GM21529 (cell line): ENCODE results near the gene KSR1.

Experiments
- ATAC-seq: cut with Tn5 transposase; IDR thresholded peaks from one replicate; pipeline ENCODE4 v1.9.1; 2021; ENCODE audit not compliant: unreplicated experiment

The KSR1 gene

GRCh38 chr17:27549251-27549893, 93.1 kb downstream of the KSR1 start:
- ATAC-seq: no peak

DNA sequence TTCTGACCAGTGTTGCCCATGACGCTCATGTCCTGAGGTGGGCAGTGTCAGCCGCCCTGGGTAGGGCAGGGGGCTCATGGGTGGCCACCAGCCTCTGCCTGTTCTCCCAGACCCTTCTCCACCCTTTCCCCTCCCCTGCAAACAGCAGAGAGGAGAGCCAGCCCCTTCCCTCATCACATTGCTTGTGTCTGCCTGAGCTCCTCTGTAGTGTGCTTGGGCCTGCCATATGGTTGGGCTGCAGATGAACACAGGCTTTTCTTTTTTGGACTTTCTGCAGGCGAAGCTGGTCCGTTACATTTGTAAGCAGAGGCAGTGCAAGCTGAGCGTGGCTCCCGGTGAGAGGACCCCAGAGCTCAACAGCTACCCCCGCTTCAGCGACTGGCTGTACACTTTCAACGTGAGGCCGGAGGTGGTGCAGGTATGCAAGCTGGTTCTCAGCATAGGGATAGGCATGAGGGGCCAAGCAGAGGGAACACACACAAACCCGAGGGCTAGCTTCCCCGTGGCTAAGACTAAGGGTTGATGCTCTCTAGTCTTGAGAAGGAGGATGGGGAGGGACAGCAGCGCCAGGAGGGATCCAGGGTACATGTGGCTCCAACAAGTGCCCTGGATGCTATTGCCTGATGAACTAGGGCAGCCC, 94.2 kb downstream of the KSR1 start:
- ATAC-seq: no peak

GRCh38 chr17:27550974-27551505, 94.8 kb downstream of the KSR1 start:
- no peak for ATAC-seq

DNA sequence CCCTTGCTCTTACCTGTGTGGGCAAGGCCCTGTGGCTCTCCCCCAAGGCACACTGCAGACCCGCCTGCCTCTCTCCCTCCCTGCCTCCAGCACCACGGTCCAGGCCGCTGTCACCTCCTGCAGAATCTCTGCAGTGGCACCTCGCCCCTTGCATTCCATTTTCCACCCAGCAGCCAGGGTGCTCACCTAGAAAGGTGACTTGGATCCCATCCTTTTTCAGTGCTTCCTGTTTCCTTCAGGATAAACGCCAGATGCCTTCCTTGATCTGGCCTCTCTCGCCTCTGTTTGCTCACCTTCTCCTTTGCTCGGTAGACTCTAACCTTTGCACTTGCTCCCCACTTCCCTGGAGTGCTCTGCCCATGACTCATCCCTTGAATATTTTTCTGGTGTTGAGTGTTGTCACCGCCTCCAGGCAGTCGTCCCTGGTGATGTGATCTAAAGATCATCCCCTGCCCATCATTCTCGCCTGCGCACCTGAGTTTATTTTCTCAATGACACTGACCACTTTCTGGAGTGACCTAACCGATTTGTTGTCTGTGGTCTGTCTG, 95.5 kb downstream of the KSR1 start:
- ATAC-seq: no peak

GRCh38 chr17:27552276-27552732, 96.1 kb downstream of the KSR1 start:
- ATAC-seq: no peak

GRCh38 chr17:27553019-27553511, 96.8 kb downstream of the KSR1 start:
- no peak for ATAC-seq

- no peak for ATAC-seq
Observed at GRCh38 chr17:27554152-27554551, 97.9 kb downstream of the KSR1 start.

GRCh38 chr17:27554911-27555310, 98.7 kb downstream of the KSR1 start:
- no peak for ATAC-seq

DNA sequence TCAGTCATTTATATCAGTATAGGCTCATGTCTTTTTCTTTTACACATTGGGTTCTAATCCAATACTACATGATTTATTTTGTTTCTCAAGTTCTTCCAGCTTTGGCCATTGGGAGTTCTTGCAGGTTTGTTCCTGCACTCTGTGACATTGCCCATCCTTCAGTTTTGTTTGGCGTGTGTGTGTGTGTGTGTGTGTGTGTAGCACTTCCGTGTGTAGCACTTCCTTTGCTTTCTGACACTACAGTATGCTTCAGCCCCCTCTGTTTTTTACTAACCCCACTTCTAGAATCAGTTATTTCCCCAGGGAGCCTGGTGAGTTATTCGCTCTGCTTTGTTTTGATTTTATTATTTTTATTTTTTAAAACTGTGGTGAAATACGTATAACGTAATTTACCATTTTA, 99.1 kb downstream of the KSR1 start:
- no peak for ATAC-seq

- ATAC-seq: no peak
Observed at GRCh38 chr17:27558341-27558740, 102.1 kb downstream of the KSR1 start.

DNA sequence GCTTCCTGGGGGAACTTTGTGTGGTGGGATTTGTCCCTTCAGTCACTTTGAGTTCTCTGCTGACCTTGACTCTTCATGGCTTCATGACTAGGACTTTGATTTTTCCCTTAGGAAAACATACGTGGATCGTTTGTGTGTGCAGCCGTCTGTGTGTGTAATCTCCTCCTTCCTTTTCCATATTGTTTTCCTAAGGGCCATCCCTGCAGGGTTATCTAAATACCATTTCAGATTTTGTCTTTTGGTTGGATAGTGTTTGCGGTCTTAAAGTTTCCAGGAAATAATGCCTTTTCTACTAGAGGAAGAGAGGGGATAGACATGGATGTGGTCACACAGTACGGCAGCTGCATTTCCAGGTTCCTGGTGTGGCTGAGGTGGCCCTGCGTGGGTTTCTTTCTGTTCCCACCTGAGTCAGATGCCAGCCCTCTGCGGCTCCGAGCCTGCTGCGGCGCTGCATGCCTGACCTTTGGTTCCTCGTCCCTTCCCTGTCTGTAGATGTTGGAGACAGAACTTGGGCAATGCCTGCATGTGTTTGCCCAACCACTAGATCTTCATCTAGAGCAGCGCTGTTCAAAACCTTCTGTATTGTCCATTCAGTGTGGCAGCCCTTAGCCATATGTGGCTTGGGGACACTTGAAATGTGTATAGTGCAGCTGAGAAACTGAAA, 102.7 kb downstream of the KSR1 start:
- ATAC-seq: no peak

GRCh38 chr17:27559506-27560481, 103.5 kb downstream of the KSR1 start:
- ATAC-seq: no peak

GRCh38 chr17:27560668-27561067, 104.4 kb downstream of the KSR1 start:
- ATAC-seq: no peak

GRCh38 chr17:27562777-27563455, 106.7 kb downstream of the KSR1 start:
- no peak for ATAC-seq

DNA sequence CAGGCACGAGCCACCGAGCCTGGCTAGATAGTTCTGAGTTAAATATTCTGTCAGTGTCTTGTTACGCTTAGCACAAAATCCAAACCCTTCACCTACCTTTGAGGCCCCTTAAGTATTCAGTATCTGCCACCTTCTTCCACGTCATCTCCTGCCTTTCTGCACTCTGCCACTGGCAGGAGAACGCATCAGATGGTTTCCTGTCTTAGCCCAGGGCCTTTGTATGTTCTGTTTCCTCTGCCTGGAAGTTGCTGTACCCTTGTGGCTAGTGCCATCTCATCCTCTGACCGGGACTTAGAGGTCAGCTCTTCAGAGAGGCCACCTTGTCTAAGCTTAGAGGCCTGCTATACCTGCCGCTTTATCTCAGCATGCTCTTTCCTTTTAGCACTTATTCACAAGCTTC, 107.3 kb downstream of the KSR1 start:
- ATAC-seq: no peak

DNA sequence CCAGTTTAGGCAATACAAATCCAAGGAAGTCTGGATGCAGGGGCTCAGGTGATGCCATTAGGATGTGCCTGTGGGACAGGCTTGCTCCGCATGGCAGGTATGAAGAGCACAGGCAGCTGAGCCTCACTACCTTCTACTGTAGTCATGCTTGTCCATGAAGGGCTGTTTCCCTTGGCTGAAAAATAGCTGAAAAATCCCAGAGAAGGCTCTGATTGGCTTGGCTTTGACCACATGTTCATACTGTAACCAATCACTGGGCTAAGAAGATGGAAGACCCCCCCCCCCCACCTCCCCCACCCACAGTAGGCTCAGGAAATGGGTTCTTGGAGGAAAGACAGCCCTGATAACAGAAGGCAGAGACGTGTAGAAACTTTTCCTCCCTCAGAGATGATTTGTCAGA, 108.2 kb downstream of the KSR1 start:
- ATAC-seq: no peak

DNA sequence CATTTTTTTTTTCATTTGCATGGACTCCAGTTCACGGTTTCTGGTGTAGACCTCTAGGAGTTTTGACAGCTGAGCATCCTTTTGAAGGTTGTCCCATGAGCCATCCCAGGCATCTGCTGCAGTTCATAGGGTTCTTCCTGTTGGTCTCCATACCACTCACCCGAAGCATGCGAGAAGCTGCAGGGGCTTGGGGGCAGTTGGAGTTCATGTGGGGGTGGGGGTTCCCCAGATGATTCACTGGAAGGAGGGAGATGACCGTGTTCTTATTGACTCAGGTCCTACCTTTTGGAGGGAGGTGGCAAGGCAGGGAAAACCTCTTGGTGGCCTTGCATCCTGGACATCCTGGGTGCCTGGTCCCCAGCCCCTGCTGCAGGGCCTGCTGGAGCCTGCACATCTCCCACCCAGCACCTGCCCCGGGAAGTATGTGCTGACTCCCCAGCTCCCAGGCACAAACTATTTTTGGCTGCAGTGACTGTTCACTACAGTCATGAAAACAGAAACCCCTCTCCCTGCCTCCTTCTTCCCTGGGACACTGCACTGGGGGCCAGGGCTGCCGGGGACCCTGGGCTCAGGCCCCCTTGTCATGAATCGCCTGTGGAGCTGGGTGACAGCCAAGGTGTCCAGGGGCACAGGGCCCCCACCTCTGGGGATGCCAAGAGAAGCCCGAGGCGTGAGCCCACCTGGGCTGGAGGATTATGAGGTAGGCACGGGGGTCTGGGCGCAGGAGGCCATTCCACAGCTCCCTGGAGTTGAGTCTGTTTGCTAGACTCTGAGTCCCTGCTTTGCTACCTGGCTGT, 109.8 kb downstream of the KSR1 start:
- ATAC-seq: no peak

- ATAC-seq: no peak
Observed at GRCh38 chr17:27566671-27567562, 110.7 kb downstream of the KSR1 start.
